Measurements from ENCODE around the gene CACNA1C.
"Not testable (repeated sequence)": the region's sequence is repeated elsewhere in the genome, so short reads cannot be mapped to it uniquely, and the experiment has no call there.

GRCh38 chr12:2684026-2684325 lies 631.2 kb downstream of the CACNA1C start:
- not testable (repeated sequence) for TF ChIP-seq CTCF (conservative IDR thresholded peaks at IDR 0.05 in 1 of 2, IDR thresholded peaks at IDR 0.05 in 1 of 2; ENCODE audit: low read depth in 1 of 2, low read length in 2 of 2); EZH2 (IDR thresholded peaks at IDR 0.05; ENCODE audit: low read length, missing control alignments)
